Calu3 (cell line): ENCODE measurements around the gene PRG2. TPM values are rescaled to one million over a fixed set of nuclear protein-coding genes. Genes with fewer than 3 reads are reported as not detected.

Experiments used
- BruUV-seq: library from RNA; stranded (reverse); fragments of 400-500 nt; replicated peaks from 2 replicates; lab custom pipeline; 2021; lab: Mats Ljungman, UMichigan
- CTCF ChIA-PET: fragments of 300-600 bp; sonication (Branson Sonifier 250); formaldehyde crosslinking; loops from one replicate; lab custom pipeline; 2022; ENCODE audit warnings: antibody characterized with exemption; lab: Charles Lee
- DNase-seq: peaks from one replicate; pipeline ENCODE4 v3.0.0; 2022
- H3K27ac Mint-ChIP-seq: one replicate; pipeline ENCODE4 v1.8.0; 2022; ENCODE audit warnings: mixed read lengths; ENCODE audit not compliant: unreplicated experiment
- H3K27me3 Mint-ChIP-seq: one replicate; pipeline ENCODE4 v1.8.0; 2022; ENCODE audit warnings: mixed read lengths; ENCODE audit not compliant: unreplicated experiment
- H3K36me3 Mint-ChIP-seq: one replicate; pipeline ENCODE4 v1.8.0; 2022; ENCODE audit warnings: mild to moderate bottlenecking, moderate library complexity, mixed read lengths; ENCODE audit not compliant: insufficient read depth, unreplicated experiment
- H3K4me1 Mint-ChIP-seq: one replicate; pipeline ENCODE4 v1.8.0; 2022; ENCODE audit warnings: mild to moderate bottlenecking, low read depth, mixed read lengths; ENCODE audit not compliant: unreplicated experiment
- H3K4me3 Mint-ChIP-seq: one replicate; pipeline ENCODE4 v1.8.0; 2022; ENCODE audit warnings: mild to moderate bottlenecking, low read depth, moderate library complexity, mixed read lengths; ENCODE audit not compliant: unreplicated experiment
- H3K9me3 Mint-ChIP-seq: one replicate; pipeline ENCODE4 v1.8.0; 2022; ENCODE audit warnings: low read depth, mixed read lengths; ENCODE audit not compliant: unreplicated experiment
- intact Hi-C: fragments of 100-400 bp; cut with micrococcal nuclease; formaldehyde crosslinking; loops from one replicate; pipeline ENCODE4 v1.10.0; 2022; ENCODE audit not compliant: unreplicated experiment
- total RNA-seq: library from RNA; stranded (reverse); gene quantifications from 2 replicates; pipeline ENCODE4 v1.2.3, GENCODE V29; 2022
- TF ChIP-seq, protein P1 (sequence below): fragments of 200-600 bp; IDR thresholded peaks from one replicate; pipeline ENCODE4 v1.8.0; 2022; ENCODE audit warnings: antibody characterized with exemption; ENCODE audit not compliant: unreplicated experiment

PRG2 gene
- total RNA-seq, 1 experiment from 2014 or later = not detected

DNA sequence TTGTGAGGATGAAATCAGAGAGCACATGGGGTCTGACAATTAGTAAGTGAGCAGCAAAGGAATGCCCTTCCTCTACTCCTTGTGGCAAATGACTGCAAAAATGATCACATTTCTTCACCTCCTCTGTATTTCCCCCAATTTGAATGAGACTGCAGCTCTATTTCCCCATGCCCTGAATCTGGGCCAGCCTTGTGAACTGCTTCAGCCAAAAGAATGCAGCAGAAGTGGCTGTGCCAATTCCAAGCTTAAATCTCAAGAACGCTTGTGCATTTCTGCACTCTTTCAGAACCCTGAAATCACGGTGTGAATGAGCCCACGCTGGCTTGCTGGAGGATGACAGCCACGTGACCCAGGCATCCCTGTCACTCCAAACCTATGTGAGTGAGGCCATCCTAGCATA, 26.6 kb upstream of the PRG2 start:
- no peaks in the 10 kb centered on the region for H3K27me3 Mint-ChIP-seq
- H3K27ac Mint-ChIP-seq = no peak overlapping the region
- intact Hi-C loops = no loop called here
- TF ChIP-seq, protein P1, sequence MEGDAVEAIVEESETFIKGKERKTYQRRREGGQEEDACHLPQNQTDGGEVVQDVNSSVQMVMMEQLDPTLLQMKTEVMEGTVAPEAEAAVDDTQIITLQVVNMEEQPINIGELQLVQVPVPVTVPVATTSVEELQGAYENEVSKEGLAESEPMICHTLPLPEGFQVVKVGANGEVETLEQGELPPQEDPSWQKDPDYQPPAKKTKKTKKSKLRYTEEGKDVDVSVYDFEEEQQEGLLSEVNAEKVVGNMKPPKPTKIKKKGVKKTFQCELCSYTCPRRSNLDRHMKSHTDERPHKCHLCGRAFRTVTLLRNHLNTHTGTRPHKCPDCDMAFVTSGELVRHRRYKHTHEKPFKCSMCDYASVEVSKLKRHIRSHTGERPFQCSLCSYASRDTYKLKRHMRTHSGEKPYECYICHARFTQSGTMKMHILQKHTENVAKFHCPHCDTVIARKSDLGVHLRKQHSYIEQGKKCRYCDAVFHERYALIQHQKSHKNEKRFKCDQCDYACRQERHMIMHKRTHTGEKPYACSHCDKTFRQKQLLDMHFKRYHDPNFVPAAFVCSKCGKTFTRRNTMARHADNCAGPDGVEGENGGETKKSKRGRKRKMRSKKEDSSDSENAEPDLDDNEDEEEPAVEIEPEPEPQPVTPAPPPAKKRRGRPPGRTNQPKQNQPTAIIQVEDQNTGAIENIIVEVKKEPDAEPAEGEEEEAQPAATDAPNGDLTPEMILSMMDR = no peak
- no peak for DNase-seq
- no peaks in the 10 kb centered on the region for H3K9me3 Mint-ChIP-seq
- H3K4me3 Mint-ChIP-seq = no peak overlapping the region
- CTCF ChIA-PET = interaction anchor here (0.6 kb wide), 1 partner anchor 288 kb away, joined by 4 read pairs; no protein-coding TSS in a partner anchor
- no TSS peak for BruUV-seq
- H3K36me3 Mint-ChIP-seq = peaks cover 56% of the 10 kb centered on the region
- peaks cover 9% of the 10 kb centered on the region for H3K4me1 Mint-ChIP-seq

DNA sequence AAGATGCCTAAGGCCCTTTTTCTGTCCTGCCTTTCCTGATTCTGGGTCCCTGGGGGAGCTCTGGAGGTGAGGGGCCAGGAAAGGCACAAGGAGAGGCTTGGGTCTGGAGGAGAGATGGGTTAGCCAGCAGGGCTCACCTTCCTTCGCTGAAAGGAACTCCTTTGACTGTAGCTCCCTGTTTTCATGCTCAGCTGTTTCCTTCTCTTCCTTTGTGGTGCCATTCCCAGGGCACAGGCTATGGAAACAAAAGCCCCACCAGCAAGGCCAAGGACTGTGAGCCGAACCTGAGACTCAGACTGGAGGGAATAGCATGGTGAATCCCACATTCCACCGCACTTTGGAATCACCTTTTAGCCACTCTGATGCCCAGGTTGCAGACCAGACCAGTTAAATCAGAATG, 26.0 kb upstream of the PRG2 start:
- no peak for DNase-seq
- Mint-ChIP-seq H3K4me3 (no peak overlapping the region), H3K4me1 (peaks cover 9% of the 10 kb centered on the region), H3K9me3 (no peaks in the 10 kb centered on the region), H3K27ac (no peak overlapping the region), H3K36me3 (peaks cover 53% of the 10 kb centered on the region), H3K27me3 (no peaks in the 10 kb centered on the region)
- no TSS peak for BruUV-seq
- CTCF ChIA-PET = no interaction called here
- intact Hi-C loops = no loop called here
- TF ChIP-seq, protein P1 = no peak

DNA sequence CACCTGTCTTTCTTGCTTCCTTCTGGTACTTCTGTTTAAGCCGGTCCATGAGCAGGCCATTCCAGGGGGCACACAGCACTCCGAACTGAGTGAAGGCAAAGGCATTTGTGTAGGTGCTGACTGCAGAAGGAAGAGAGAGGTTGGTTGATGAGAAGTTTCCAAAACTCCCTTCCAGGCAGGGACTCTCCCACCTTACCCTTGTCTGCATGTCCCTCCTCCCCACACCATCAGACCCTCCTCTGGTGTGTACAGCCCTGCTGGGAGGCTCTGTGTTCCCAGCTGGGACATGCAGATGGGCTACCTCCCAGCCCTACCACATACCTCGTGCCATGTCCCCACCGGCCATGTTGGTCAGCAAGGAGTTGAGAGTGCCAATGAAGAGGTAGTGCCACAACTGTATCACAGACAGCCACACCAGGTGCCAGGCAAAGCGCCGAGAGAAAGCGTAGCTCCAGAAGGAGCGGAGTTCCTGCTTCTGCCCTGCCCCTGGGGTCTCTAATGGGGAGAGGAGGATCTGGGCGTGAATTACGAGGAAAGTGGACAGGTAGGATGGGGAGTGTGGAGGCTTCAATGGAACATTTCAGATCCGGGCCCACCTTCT, 24.3 kb upstream of the PRG2 start:
- BruUV-seq = no TSS peak
- CTCF ChIA-PET = no interaction called here

DNA sequence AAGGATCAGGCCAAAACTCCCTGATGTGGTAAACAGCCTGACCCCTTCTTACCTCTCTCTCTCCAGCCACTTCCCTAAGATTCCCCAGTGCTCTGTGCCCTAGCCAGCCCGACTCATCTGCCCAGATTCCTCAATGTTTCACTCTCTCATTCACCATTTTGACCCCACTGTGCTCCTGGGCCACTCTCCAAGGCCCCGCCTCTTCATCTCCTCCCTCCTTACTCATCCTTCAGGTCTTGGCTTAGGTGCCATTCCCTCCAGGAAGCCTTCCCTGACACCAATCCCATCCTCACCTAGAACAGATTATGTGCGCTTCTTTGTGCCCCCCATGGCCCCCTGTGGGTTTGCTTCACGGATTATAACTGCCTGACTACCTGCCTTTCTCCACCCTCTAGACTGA, 23.2 kb upstream of the PRG2 start:
- CTCF ChIA-PET = no interaction called here
- H3K4me3 Mint-ChIP-seq = no peak overlapping the region
- no peaks in the 10 kb centered on the region for H3K9me3 Mint-ChIP-seq
- intact Hi-C loops = no loop called here
- H3K36me3 Mint-ChIP-seq = peaks cover 53% of the 10 kb centered on the region
- H3K27me3 Mint-ChIP-seq = no peaks in the 10 kb centered on the region
- TF ChIP-seq, protein P1 = no peak
- no TSS peak for BruUV-seq
- H3K4me1 Mint-ChIP-seq = peaks cover 9% of the 10 kb centered on the region
- H3K27ac Mint-ChIP-seq = no peak overlapping the region
- no peak for DNase-seq

More for the DNA sequence above, 24.3 kb upstream of the PRG2 start:
- H3K27ac Mint-ChIP-seq = no peak overlapping the region
- H3K36me3 Mint-ChIP-seq = peaks cover 61% of the 10 kb centered on the region
- DNase-seq = no peak
- TF ChIP-seq, protein P1 = no peak
- H3K4me3 Mint-ChIP-seq = no peak overlapping the region
- H3K4me1 Mint-ChIP-seq = peaks cover 9% of the 10 kb centered on the region
- no peaks in the 10 kb centered on the region for H3K27me3 Mint-ChIP-seq
- intact Hi-C loops = no loop called here
- H3K9me3 Mint-ChIP-seq = no peaks in the 10 kb centered on the region
